ENCODE measurements around the gene PTPN6. TPM values are rescaled to one million over a fixed set of nuclear protein-coding genes. Genes with fewer than 3 reads are reported as not detected.

Gene PTPN6
- total and polyA plus RNA-seq, 9 of the 15 experiments (the other 6 are each of a cell fraction or from before 2014, with no cell fraction given): 1.5 to 5.1 (median 3.9) TPM

GRCh38 chr12:6978611-6979011 is 27.5 kb downstream of the PTPN6 start (continued):
- TF ChIP-seq ZNF407 (IDR thresholded peaks at IDR 0.05; ENCODE audit: low read depth): no peak
- TF ChIP-seq MAFK (IDR thresholded peaks at IDR 0.05; ENCODE audit: low read length): 0 out of 2 replicates have a peak, but pooled peaks have one; percentile 46
- no peak for TF ChIP-seq ZBTB12 (CRISPR knock-in tag; IDR thresholded peaks at IDR 0.05)
- peak; percentile 28; the same call in 1 of the 2 replicates for TF ChIP-seq POLR2A (conservative IDR thresholded peaks at IDR 0.05)
- TF ChIP-seq NR4A1 (CRISPR knock-in tag; IDR thresholded peaks at IDR 0.05): no peak
- TF ChIP-seq NR4A1 (tag; IDR thresholded peaks at IDR 0.05): no peak
- no peak for TF ChIP-seq ZNF23 (CRISPR knock-in tag; IDR thresholded peaks at IDR 0.05)
- TF ChIP-seq ATF3 (IDR thresholded peaks at IDR 0.05): no peak
- TF ChIP-seq ATF3 (CRISPR knock-in tag; conservative IDR thresholded peaks at IDR 0.05): no peak
- no peak for TF ChIP-seq ZBTB33 (CRISPR knock-in tag; IDR thresholded peaks at IDR 0.05)
- no peak for TF ChIP-seq MIER1 (IDR thresholded peaks at IDR 0.05; ENCODE audit: low read depth)
- TF ChIP-seq ZNF316 (IDR thresholded peaks at IDR 0.05): peak; percentile 72
- no peak for TF ChIP-seq TFAP4 (CRISPR knock-in tag; IDR thresholded peaks at IDR 0.05; ENCODE audit: borderline replicate concordance)

Measured in K562 (cell line).